Measurements from ENCODE around the gene DMP1.

- TF ChIP-seq CTCF (IDR thresholded peaks at IDR 0.05; ENCODE audit: low read length) (no peak), EZH2phosphoT487 (IDR thresholded peaks at IDR 0.05; ENCODE audit: low read length) (no peak), EZH2 (optimal IDR thresholded peaks at IDR 0.05; ENCODE audit: low read depth, low read length) (no peak)
Observed at GRCh38 chr4:87697945-87698344, 47.9 kb downstream of the DMP1 start.
